WERI-Rb-1 (cell line): ENCODE data around the gene RALGAPA2.

ENCODE experiments used
- DNase-seq: peaks from one replicate; pipeline ENCODE4 v3.0.0-alpha.2; 2020
- H3K27ac ChIP-seq: fragments of 250-450 bp; sonication (Bioruptor Pico); 2 replicates; pipeline ENCODE4 v1.5.1; 2020; ENCODE audit warnings: mild to moderate bottlenecking, moderate library complexity
- H3K27me3 ChIP-seq: fragments of 250-450 bp; sonication (Bioruptor Pico); 2 replicates; pipeline ENCODE4 v1.5.1; 2021; ENCODE audit warnings: mild to moderate bottlenecking, low read depth, moderate library complexity; ENCODE audit not compliant: insufficient read depth, severe bottlenecking
- H3K36me3 ChIP-seq: fragments of 250-450 bp; sonication (Bioruptor Pico); 2 replicates; pipeline ENCODE4 v1.5.1; 2020; ENCODE audit warnings: mild to moderate bottlenecking, moderate library complexity
- H3K4me3 ChIP-seq: 2 replicates; pipeline ENCODE4 v1.5.1; 2011; ENCODE audit warnings: low read depth, mild to moderate bottlenecking, control low read depth, low read length
- H3K9me3 ChIP-seq: fragments of 250-450 bp; sonication (Bioruptor Pico); 2 replicates; pipeline ENCODE4 v1.5.1; 2021; ENCODE audit warnings: mild to moderate bottlenecking, moderate library complexity; ENCODE audit not compliant: severe bottlenecking
- TF ChIP-seq, protein P1 (sequence below): IDR thresholded peaks from 2 replicates; pipeline ENCODE4 v1.5.1; 2011; ENCODE audit warnings: low read depth, mild to moderate bottlenecking, control low read depth, inconsistent platforms, low read length

RALGAPA2 gene

DNA sequence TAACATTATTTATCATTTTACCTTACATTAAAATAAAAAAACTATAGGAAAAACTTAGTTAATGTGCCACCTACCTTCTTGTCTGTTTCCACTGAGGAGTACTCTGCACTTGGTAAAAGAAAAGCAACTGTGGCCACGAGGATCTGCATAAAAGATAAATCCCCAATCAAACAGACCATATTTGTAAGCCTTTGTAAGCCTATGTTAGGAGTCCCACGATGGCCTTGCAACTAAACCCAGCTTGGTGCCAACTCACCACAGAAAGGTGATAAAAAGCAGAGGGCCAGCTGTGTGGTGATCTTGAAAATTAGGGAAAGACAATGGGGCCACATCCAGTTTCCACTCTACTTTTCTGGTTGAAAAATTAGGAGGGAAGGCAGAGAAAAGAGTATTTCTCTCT is 187.7 kb downstream of the RALGAPA2 start:
- H3K27me3 ChIP-seq = no peaks in the 10 kb centered on the region
- TF ChIP-seq, protein P1, sequence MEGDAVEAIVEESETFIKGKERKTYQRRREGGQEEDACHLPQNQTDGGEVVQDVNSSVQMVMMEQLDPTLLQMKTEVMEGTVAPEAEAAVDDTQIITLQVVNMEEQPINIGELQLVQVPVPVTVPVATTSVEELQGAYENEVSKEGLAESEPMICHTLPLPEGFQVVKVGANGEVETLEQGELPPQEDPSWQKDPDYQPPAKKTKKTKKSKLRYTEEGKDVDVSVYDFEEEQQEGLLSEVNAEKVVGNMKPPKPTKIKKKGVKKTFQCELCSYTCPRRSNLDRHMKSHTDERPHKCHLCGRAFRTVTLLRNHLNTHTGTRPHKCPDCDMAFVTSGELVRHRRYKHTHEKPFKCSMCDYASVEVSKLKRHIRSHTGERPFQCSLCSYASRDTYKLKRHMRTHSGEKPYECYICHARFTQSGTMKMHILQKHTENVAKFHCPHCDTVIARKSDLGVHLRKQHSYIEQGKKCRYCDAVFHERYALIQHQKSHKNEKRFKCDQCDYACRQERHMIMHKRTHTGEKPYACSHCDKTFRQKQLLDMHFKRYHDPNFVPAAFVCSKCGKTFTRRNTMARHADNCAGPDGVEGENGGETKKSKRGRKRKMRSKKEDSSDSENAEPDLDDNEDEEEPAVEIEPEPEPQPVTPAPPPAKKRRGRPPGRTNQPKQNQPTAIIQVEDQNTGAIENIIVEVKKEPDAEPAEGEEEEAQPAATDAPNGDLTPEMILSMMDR = no peak
- H3K27ac ChIP-seq = no peak overlapping the region
- DNase-seq = no peak
- no peaks in the 10 kb centered on the region for H3K36me3 ChIP-seq
- no peak overlapping the region for H3K4me3 ChIP-seq
- H3K9me3 ChIP-seq = no peaks in the 10 kb centered on the region

DNA sequence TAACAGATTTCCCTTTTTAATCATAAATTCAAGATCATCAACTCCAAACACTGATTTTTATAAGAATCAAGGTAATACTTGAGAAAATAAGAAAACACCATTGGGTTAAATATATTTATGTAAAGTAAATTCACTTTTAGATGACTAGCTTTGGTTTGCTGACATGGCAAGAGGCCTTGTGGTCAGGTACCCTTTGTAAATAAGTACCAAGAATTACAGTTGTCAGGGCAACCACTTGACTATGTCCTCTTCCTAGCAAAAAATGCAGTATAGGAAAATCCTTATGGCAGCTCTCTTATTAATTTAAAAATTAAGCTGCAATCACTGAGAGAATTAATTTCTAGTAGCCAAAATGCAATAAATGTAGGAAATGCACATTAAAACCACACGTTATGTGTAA is 190.7 kb downstream of the RALGAPA2 start:
- H3K36me3 ChIP-seq = no peaks in the 10 kb centered on the region
- DNase-seq = no peak

DNA sequence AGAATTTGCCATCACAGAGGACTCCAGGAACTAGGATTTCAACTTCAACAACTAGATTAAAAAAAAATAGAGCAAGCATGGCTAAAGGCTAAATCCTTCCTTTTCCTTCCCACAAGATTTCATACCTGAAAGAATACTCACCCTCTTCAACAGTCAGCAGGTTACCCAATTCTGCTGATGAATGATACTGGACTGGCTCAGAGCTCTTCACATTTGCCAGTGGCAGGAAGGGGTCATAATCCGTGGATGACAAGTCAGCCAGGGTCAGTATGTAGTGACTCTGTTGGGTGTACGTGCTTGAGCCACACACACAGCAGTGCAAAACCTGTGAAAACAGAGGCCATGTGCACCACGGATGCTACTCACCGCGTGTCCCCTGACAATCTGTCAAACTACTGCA is 191.7 kb downstream of the RALGAPA2 start:
- H3K9me3 ChIP-seq = no peaks in the 10 kb centered on the region
- no peak for DNase-seq
- TF ChIP-seq, protein P1 = no peak
- no peaks in the 10 kb centered on the region for H3K27me3 ChIP-seq
- H3K27ac ChIP-seq = no peak overlapping the region
- no peaks in the 10 kb centered on the region for H3K36me3 ChIP-seq
- no peak overlapping the region for H3K4me3 ChIP-seq

More for the DNA sequence above, 190.7 kb downstream of the RALGAPA2 start:
- TF ChIP-seq, protein P1 = no peak
- Histone ChIP-seq H3K4me3 (no peak overlapping the region), H3K27ac (no peak overlapping the region), H3K9me3 (no peaks in the 10 kb centered on the region), H3K27me3 (no peaks in the 10 kb centered on the region)

DNA sequence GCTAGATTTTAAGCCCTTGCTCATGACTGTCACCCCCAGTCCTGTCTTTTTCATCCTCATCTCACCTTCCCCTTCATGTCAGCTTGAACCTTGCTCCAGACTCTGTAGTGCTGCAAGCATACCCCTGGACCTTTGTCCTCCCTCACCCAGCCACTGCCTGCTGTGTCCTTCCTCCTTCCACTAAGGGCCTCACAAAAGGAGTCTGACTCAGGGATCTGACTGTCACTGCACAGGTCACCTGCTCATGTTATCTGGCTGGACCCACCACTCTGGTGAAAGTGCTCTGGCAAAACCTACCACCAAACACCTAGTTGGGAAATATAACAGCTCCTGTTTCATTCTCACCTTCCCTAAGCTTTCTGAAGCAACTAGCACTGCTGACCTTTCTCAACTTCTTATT is 193.2 kb downstream of the RALGAPA2 start:
- Histone ChIP-seq H3K9me3 (no peaks in the 10 kb centered on the region), H3K4me3 (no peak overlapping the region), H3K27ac (no peak overlapping the region), H3K36me3 (no peaks in the 10 kb centered on the region), H3K27me3 (no peaks in the 10 kb centered on the region)
- TF ChIP-seq, protein P1 = no peak
- no peak for DNase-seq

DNA sequence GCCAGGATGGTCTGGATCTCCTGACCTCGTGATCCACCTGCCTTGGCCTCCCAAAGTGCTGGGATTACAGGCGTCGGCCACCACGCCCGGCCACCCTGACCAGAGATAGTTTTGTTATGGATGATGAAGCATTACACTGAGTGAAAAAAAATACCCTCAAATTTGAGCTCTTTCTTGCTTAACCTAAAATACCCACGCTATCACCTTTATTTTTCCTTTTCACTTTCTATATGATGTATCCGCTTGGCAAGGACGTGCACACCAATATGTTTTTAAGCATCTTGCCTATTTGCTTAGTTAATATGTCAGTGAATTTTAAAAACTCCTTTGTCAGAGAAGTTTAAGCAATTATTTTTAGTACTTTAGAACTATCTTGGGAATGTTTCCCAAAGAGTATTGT is 194.2 kb downstream of the RALGAPA2 start:
- no peaks in the 10 kb centered on the region for H3K27me3 ChIP-seq
- no peak overlapping the region for H3K4me3 ChIP-seq
- peaks cover 2% of the 10 kb centered on the region; the same call in 1 of the 2 replicates for H3K36me3 ChIP-seq
- H3K9me3 ChIP-seq = no peaks in the 10 kb centered on the region
- DNase-seq = no peak
- no peak overlapping the region for H3K27ac ChIP-seq
- TF ChIP-seq, protein P1 = no peak

DNA sequence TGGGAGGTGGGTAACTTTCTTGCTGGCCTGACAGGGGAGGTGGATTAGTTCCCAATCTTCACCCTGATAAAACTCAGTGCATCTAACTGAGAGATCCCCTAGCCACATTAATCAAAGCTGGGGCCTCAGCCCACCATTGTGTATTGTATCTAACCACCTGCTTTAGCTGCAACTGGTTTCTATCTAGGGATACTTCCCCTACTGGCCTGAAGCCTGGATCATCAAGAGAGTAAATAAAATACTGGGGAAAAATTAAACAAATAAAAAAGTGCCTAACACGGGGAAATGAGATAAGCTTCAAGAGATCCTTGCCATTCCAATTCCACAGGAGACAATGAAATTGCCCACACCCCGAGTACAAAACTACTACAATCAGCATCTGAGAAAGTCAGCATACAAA is 195.1 kb downstream of the RALGAPA2 start:
- Histone ChIP-seq H3K27me3 (no peaks in the 10 kb centered on the region), H3K9me3 (no peaks in the 10 kb centered on the region), H3K36me3 (peaks cover 9% of the 10 kb centered on the region), H3K27ac (no peak overlapping the region), H3K4me3 (no peak overlapping the region)
- TF ChIP-seq, protein P1 = no peak
- no peak for DNase-seq
